ENCODE data around the gene MRPS7.

The MRPS7 gene

DNA sequence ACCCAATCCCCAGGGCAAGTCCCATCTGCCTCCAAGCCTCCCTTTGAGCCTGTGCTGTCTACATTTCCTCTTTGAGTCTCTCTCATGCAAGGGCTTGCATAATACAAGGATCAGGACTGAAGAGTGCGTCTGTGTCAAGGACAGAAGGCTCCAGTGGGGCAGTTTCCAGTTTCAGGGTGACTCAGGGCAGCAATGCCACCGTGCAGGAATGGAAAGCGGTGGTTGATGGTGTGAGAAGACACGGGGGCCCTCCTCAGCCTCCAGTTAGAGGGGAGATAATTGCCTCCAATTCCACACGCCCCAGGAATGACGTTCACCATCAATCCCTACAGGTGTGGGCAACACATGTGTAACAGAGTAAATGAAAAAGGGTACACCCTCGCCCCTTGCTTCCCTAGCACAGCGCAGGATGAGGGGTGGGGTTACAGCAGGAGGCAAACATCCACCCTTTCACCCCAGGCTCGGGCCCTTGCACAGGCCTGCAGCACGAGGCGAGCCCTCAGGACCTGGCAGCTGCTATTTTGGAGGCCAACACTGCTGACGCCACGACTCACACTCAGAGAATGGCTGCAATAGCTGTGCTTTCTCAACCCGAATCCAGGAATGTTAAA is 52.4 kb downstream of the MRPS7 start:
- Histone ChIP-seq H3K36me3 (ENCODE audit: control insufficient read depth, insufficient read depth, low read length) (peaks cover 5% of the 10 kb centered on the region), H3K27me3 (replicated peaks; ENCODE audit: control insufficient read depth, insufficient read depth, low read length) (no peaks in the 10 kb centered on the region), H3K4me3 (replicated peaks; ENCODE audit: low read depth, low read length) (no peak overlapping the region)
- DNase-seq (ENCODE audit: extremely low read depth, insufficient read length), result no peak
- TF ChIP-seq, protein P1, sequence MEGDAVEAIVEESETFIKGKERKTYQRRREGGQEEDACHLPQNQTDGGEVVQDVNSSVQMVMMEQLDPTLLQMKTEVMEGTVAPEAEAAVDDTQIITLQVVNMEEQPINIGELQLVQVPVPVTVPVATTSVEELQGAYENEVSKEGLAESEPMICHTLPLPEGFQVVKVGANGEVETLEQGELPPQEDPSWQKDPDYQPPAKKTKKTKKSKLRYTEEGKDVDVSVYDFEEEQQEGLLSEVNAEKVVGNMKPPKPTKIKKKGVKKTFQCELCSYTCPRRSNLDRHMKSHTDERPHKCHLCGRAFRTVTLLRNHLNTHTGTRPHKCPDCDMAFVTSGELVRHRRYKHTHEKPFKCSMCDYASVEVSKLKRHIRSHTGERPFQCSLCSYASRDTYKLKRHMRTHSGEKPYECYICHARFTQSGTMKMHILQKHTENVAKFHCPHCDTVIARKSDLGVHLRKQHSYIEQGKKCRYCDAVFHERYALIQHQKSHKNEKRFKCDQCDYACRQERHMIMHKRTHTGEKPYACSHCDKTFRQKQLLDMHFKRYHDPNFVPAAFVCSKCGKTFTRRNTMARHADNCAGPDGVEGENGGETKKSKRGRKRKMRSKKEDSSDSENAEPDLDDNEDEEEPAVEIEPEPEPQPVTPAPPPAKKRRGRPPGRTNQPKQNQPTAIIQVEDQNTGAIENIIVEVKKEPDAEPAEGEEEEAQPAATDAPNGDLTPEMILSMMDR (IDR thresholded peaks at IDR 0.05; ENCODE audit: insufficient read depth, low read length, poor library complexity, severe bottlenecking), result no peak

DNA sequence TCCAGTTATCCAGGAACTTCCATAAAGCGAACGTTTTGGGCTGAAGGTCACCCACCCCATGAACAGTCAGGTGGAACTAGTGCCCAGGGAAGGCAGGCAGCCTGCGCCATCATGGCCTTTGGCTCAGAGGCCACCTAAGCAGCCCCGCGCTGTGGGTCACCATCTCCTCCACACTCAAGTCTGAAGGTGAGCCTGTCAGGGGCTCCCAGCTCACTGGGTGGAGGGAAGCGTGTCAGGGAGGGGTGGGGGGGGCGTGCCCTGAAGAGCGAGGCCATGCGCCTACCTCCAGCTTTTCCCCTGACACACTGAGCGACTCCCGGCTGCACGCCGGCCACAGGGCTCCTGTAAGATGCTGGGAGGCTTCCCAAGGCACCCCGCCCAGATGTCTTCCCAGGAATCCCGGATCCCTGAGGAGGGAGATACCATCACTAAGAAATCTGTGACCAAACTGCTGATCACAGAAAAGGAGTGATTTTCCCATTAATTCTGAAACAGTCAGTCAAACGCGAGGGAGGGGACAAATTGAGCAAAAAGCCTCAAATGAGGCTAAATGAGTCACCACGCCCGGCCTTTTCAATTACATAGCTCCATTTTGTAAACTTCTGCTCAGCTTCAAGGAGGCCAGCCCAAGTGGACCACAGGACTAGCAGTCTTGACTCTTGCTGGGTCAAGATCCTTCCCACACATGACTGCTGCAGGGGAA is 54.0 kb downstream of the MRPS7 start:
- no peaks in the 10 kb centered on the region for H3K27me3 ChIP-seq (replicated peaks; ENCODE audit: control insufficient read depth, insufficient read depth, low read length)
- DNase-seq (ENCODE audit: extremely low read depth, insufficient read length), result peak; percentile 78
- peaks cover 5% of the 10 kb centered on the region for H3K36me3 ChIP-seq (ENCODE audit: control insufficient read depth, insufficient read depth, low read length)
- no peak overlapping the region for H3K4me3 ChIP-seq (replicated peaks; ENCODE audit: low read depth, low read length)
- TF ChIP-seq, protein P1 (IDR thresholded peaks at IDR 0.05; ENCODE audit: insufficient read depth, low read length, poor library complexity, severe bottlenecking), result no peak

Data from GM06990 (cell line).